ENCODE data around the gene DMRTB1.

Gene DMRTB1

GRCh38 chr1:53512807-53513755 lies 53.9 kb downstream of the DMRTB1 start:
- no peak overlapping the region for H3K4me2 ChIP-seq (ENCODE audit: low read length)
- no peak overlapping the region for H4K8ac ChIP-seq (ENCODE audit: low read depth, low read length)
- peaks cover 11 to 21% of the 10 kb centered on the region in 2 experiments for H3K4me1 ChIP-seq (ENCODE audit: control insufficient read depth in 1 of 2, insufficient read depth in 2 of 2, low read length in 2 of 2)
- H3K4ac ChIP-seq (ENCODE audit: low read depth, low read length): no peak overlapping the region
- H2AK5ac ChIP-seq (ENCODE audit: low read length): peak overlapping the region; percentile 70
- H3K14ac ChIP-seq (ENCODE audit: low read length): no peak overlapping the region
- H2BK5ac ChIP-seq (ENCODE audit: low read depth, low read length, poor library complexity): no peak overlapping the region
- H2BK120ac ChIP-seq (ENCODE audit: insufficient read depth, low read length, poor library complexity): peak overlapping the region; percentile 8
- no peak overlapping the region for H2AFZ ChIP-seq (ENCODE audit: insufficient read depth, low read length, poor library complexity)
- no peaks in the 10 kb centered on the region for H3K27me3 ChIP-seq (ENCODE audit: insufficient read depth, low read length)
- no peak for DNase-seq
- peak overlapping the region; percentile 51 for H3K18ac ChIP-seq (ENCODE audit: low read length)
- no peaks in the 10 kb centered on the region for H3K79me2 ChIP-seq (ENCODE audit: control insufficient read depth, insufficient read depth, low read length, poor library complexity)
- no peaks in the 10 kb centered on the region for H3K9me3 ChIP-seq (ENCODE audit: insufficient read depth, low read depth, low read length)
- no peak overlapping the region for H3K4me3 ChIP-seq (ENCODE audit: low read depth, low read length)
- no peak overlapping the region for H3K23ac ChIP-seq (ENCODE audit: low read length)
- H2BK12ac ChIP-seq (ENCODE audit: low read length): peak overlapping the region; percentile 65
- H3K79me1 ChIP-seq (ENCODE audit: low read length): peaks cover 6% of the 10 kb centered on the region
- no peaks in the 10 kb centered on the region for H3K36me3 ChIP-seq (ENCODE audit: control insufficient read depth in 1 of 2, insufficient read depth in 2 of 2, low read length in 2 of 2)
- WGBS (ENCODE audit: extremely low coverage, insufficient coverage, insufficient read length): no CpG with 5 or more reads among the region's 22 CpGs
- H4K12ac ChIP-seq (ENCODE audit: low read depth, low read length): no peak overlapping the region
- peak overlapping the region; percentile 48 for H4K91ac ChIP-seq (ENCODE audit: low read depth, low read length)
- no peak overlapping the region for H3K9ac ChIP-seq (ENCODE audit: low read length)
- H3K27ac ChIP-seq (ENCODE audit: low read depth, low read length): no peak overlapping the region

- no CpG with 5 or more reads among the region's 7 CpGs for WGBS (ENCODE audit: extremely low coverage, insufficient coverage, insufficient read length)
- H2AK5ac ChIP-seq (ENCODE audit: low read length): no peak overlapping the region
- H3K4me2 ChIP-seq (ENCODE audit: low read length): no peak overlapping the region
- H3K79me1 ChIP-seq (ENCODE audit: low read length): peaks cover 6% of the 10 kb centered on the region
- no peak overlapping the region for H2BK12ac ChIP-seq (ENCODE audit: low read length)
- H3K9ac ChIP-seq (ENCODE audit: low read length): no peak overlapping the region
- H3K79me2 ChIP-seq (ENCODE audit: control insufficient read depth, insufficient read depth, low read length, poor library complexity): no peaks in the 10 kb centered on the region
- no peak overlapping the region for H2BK5ac ChIP-seq (ENCODE audit: low read depth, low read length, poor library complexity)
- H3K9me3 ChIP-seq (ENCODE audit: insufficient read depth, low read depth, low read length): no peaks in the 10 kb centered on the region
- H3K4me1 ChIP-seq (ENCODE audit: control insufficient read depth in 1 of 2, insufficient read depth in 2 of 2, low read length in 2 of 2): peaks cover 11 to 25% of the 10 kb centered on the region in 2 experiments
- no peak overlapping the region for H3K4me3 ChIP-seq (ENCODE audit: low read depth, low read length)
- no peak overlapping the region for H3K18ac ChIP-seq (ENCODE audit: low read length)
- H3K4ac ChIP-seq (ENCODE audit: low read depth, low read length): no peak overlapping the region
- H3K14ac ChIP-seq (ENCODE audit: low read length): no peak overlapping the region
- DNase-seq: no peak
- H3K36me3 ChIP-seq (ENCODE audit: control insufficient read depth in 1 of 2, insufficient read depth in 2 of 2, low read length in 2 of 2): no peaks in the 10 kb centered on the region
- no peak overlapping the region for H4K8ac ChIP-seq (ENCODE audit: low read depth, low read length)
- H3K27ac ChIP-seq (ENCODE audit: low read depth, low read length): no peak overlapping the region
- no peak overlapping the region for H2BK120ac ChIP-seq (ENCODE audit: insufficient read depth, low read length, poor library complexity)
- H4K12ac ChIP-seq (ENCODE audit: low read depth, low read length): no peak overlapping the region
- no peak overlapping the region for H2AFZ ChIP-seq (ENCODE audit: insufficient read depth, low read length, poor library complexity)
- H3K27me3 ChIP-seq (ENCODE audit: insufficient read depth, low read length): no peaks in the 10 kb centered on the region
- H4K91ac ChIP-seq (ENCODE audit: low read depth, low read length): no peak overlapping the region
- no peak overlapping the region for H3K23ac ChIP-seq (ENCODE audit: low read length)
Observed at GRCh38 chr1:53513846-53514245, 54.6 kb downstream of the DMRTB1 start.

- Histone ChIP-seq H3K14ac (ENCODE audit: low read length) (no peak overlapping the region), H3K9me3 (ENCODE audit: insufficient read depth, low read depth, low read length) (no peaks in the 10 kb centered on the region), H3K4ac (ENCODE audit: low read depth, low read length) (no peak overlapping the region), H3K23ac (ENCODE audit: low read length) (no peak overlapping the region), H2BK12ac (ENCODE audit: low read length) (no peak overlapping the region), H3K36me3 (ENCODE audit: control insufficient read depth in 1 of 2, insufficient read depth in 2 of 2, low read length in 2 of 2) (no peaks in the 10 kb centered on the region), H2BK5ac (ENCODE audit: low read depth, low read length, poor library complexity) (no peak overlapping the region), H3K79me1 (ENCODE audit: low read length) (peaks cover 6% of the 10 kb centered on the region), H3K9ac (ENCODE audit: low read length) (no peak overlapping the region), H2BK120ac (ENCODE audit: insufficient read depth, low read length, poor library complexity) (no peak overlapping the region), H3K27me3 (ENCODE audit: insufficient read depth, low read length) (no peaks in the 10 kb centered on the region), H4K8ac (ENCODE audit: low read depth, low read length) (no peak overlapping the region), H2AK5ac (ENCODE audit: low read length) (no peak overlapping the region), H4K91ac (ENCODE audit: low read depth, low read length) (no peak overlapping the region), H3K79me2 (ENCODE audit: control insufficient read depth, insufficient read depth, low read length, poor library complexity) (no peaks in the 10 kb centered on the region), H3K18ac (ENCODE audit: low read length) (no peak overlapping the region), H2AFZ (ENCODE audit: insufficient read depth, low read length, poor library complexity) (no peak overlapping the region), H3K4me2 (ENCODE audit: low read length) (no peak overlapping the region), H4K12ac (ENCODE audit: low read depth, low read length) (no peak overlapping the region), H3K4me3 (ENCODE audit: low read depth, low read length) (no peak overlapping the region), H3K4me1 (ENCODE audit: control insufficient read depth in 1 of 2, insufficient read depth in 2 of 2, low read length in 2 of 2) (peaks cover 15 to 28% of the 10 kb centered on the region in 2 experiments), H3K27ac (ENCODE audit: low read depth, low read length) (no peak overlapping the region)
- DNase-seq: no peak
- whole genome bisulfite sequencing (ENCODE audit: extremely low coverage, insufficient coverage, insufficient read length): no CpG with 5 or more reads among the region's 10 CpGs
Observed at GRCh38 chr1:53514436-53514835, 55.2 kb downstream of the DMRTB1 start.

GRCh38 chr1:53516181-53516580 lies 57.0 kb downstream of the DMRTB1 start:
- Histone ChIP-seq H3K14ac (ENCODE audit: low read length) (no peak overlapping the region), H3K27me3 (ENCODE audit: insufficient read depth, low read length) (no peaks in the 10 kb centered on the region), H3K4me3 (ENCODE audit: low read depth, low read length) (no peak overlapping the region), H2AFZ (ENCODE audit: insufficient read depth, low read length, poor library complexity) (no peak overlapping the region), H2BK12ac (ENCODE audit: low read length) (no peak overlapping the region), H3K79me1 (ENCODE audit: low read length) (peaks cover 6% of the 10 kb centered on the region), H3K4me1 (ENCODE audit: control insufficient read depth in 1 of 2, insufficient read depth in 2 of 2, low read length in 2 of 2) (peaks cover 14 to 28% of the 10 kb centered on the region in 2 experiments), H2BK120ac (ENCODE audit: insufficient read depth, low read length, poor library complexity) (no peak overlapping the region), H4K91ac (ENCODE audit: low read depth, low read length) (no peak overlapping the region), H3K9me3 (ENCODE audit: insufficient read depth, low read depth, low read length) (no peaks in the 10 kb centered on the region), H3K27ac (ENCODE audit: low read depth, low read length) (no peak overlapping the region), H3K4ac (ENCODE audit: low read depth, low read length) (no peak overlapping the region), H2BK5ac (ENCODE audit: low read depth, low read length, poor library complexity) (no peak overlapping the region), H3K18ac (ENCODE audit: low read length) (no peak overlapping the region), H3K23ac (ENCODE audit: low read length) (no peak overlapping the region), H4K8ac (ENCODE audit: low read depth, low read length) (no peak overlapping the region), H4K12ac (ENCODE audit: low read depth, low read length) (no peak overlapping the region), H3K9ac (ENCODE audit: low read length) (no peak overlapping the region), H3K36me3 (ENCODE audit: control insufficient read depth in 1 of 2, insufficient read depth in 2 of 2, low read length in 2 of 2) (no peaks in the 10 kb centered on the region), H2AK5ac (ENCODE audit: low read length) (no peak overlapping the region), H3K4me2 (ENCODE audit: low read length) (no peak overlapping the region), H3K79me2 (ENCODE audit: control insufficient read depth, insufficient read depth, low read length, poor library complexity) (no peaks in the 10 kb centered on the region)
- no CpG with 5 or more reads among the region's 7 CpGs for WGBS (ENCODE audit: extremely low coverage, insufficient coverage, insufficient read length)
- no peak for DNase-seq

All from trophoblast cell (in vitro differentiated cells and primary cell).